C4-2B (cell line): ENCODE measurements around the gene MYBPHL.

ENCODE experiments used
- CTCF ChIP-seq: fragments of 450-650 bp; conservative IDR thresholded peaks from 2 replicates; pipeline ENCODE4 v1.5.1; 2017; ENCODE audit warnings: mild to moderate bottlenecking
- ZFX ChIP-seq: fragments of 450-650 bp; IDR thresholded peaks from 2 replicates; pipeline ENCODE4 v1.6.1; 2017

- no peak for TF ChIP-seq CTCF
- TF ChIP-seq ZFX, result no peak
Observed at GRCh38 chr1:109298666-109299557, 7.9 kb downstream of the MYBPHL start.
